ENCODE data around the gene CMSS1.

DNA sequence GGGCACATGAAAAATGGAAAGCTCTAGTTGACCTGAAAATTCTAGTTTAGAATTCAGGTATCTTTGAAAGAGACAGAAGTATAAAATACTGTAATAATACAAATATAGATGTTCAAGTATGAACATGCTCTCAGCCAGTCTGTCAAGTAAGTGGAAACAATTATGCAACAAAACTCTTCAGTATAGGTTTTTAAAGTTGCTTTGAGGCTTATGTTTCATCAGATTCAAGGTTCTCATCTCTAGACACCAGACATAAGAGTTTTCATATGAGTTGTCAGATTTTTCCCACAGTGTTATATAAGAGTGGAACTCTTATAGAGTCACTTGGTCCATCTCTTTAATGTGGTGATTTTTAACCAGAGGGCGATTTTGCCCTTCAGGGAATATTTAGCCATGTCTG is 22.0 kb downstream of the CMSS1 start:
- TF ChIP-seq, protein P1, sequence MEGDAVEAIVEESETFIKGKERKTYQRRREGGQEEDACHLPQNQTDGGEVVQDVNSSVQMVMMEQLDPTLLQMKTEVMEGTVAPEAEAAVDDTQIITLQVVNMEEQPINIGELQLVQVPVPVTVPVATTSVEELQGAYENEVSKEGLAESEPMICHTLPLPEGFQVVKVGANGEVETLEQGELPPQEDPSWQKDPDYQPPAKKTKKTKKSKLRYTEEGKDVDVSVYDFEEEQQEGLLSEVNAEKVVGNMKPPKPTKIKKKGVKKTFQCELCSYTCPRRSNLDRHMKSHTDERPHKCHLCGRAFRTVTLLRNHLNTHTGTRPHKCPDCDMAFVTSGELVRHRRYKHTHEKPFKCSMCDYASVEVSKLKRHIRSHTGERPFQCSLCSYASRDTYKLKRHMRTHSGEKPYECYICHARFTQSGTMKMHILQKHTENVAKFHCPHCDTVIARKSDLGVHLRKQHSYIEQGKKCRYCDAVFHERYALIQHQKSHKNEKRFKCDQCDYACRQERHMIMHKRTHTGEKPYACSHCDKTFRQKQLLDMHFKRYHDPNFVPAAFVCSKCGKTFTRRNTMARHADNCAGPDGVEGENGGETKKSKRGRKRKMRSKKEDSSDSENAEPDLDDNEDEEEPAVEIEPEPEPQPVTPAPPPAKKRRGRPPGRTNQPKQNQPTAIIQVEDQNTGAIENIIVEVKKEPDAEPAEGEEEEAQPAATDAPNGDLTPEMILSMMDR (IDR thresholded peaks at IDR 0.05) = no peak
- no peak for TF ChIP-seq POLR2A (IDR thresholded peaks at IDR 0.05)
